Activated T-cell treated with anti-CD3 and anti-CD28 coated beads for 24 hours (primary cell): ENCODE results near the gene PPCS.
"Not testable (repeated sequence)": the region's sequence is repeated elsewhere in the genome, so short reads cannot be mapped to it uniquely, and the experiment has no call there.

Experiments used
- DNase-seq: peaks from one replicate; pipeline ENCODE4 v3.0.0-alpha.2; 2020; ENCODE audit warnings: low read depth

The PPCS gene

DNA sequence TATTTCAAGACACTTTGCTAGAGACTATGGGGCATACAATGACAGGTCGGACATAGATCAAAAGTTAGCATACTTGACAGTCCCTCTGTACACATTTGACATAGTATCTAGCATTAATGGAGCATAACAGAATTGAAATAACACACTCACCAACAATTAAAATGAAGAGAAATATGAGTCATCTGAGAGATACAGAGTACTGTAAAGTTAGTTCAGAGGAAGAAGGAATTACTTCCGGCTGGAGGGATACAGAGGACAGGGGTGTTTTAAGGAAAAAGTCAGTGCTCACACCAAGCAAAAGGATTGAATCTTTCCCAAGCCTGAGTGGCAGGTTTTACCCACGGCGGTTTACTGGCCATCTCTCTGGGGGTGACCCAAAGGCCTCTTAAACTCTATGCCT is 3.0 kb upstream of the PPCS start:
- DNase-seq, result no peak

DNA sequence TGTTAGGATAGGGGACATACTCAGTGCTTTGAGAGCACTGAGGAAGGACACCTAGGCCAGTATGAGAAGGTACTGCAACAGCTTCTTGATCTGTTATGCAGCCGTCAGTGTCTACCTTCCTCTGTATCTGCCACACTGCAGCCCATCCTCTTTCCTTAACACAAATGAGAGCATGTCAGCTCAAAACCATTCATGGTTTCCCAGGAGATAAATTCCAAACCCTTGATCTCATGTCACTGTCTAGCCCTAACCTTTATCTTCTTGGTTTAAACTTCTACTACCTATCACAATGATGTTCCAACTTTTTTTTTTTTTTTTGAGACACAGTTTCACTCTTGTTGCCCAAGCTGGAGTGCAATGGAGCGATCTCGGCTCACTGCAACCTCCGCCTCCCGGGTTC is 1.9 kb upstream of the PPCS start:
- DNase-seq, result no peak

DNA sequence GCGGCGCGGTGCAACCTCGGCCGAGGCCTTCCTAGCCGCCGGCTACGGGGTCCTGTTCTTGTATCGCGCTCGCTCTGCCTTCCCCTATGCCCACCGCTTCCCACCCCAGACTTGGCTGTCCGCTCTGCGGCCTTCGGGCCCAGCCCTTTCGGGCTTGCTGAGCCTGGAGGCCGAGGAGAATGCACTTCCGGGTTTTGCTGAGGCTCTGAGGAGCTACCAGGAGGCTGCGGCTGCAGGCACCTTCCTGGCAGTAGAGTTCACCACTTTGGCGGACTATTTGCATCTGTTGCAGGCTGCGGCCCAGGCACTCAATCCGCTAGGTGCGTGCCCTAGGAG is 379 bp downstream of the PPCS start:
- peak; percentile 37 for DNase-seq

DNA sequence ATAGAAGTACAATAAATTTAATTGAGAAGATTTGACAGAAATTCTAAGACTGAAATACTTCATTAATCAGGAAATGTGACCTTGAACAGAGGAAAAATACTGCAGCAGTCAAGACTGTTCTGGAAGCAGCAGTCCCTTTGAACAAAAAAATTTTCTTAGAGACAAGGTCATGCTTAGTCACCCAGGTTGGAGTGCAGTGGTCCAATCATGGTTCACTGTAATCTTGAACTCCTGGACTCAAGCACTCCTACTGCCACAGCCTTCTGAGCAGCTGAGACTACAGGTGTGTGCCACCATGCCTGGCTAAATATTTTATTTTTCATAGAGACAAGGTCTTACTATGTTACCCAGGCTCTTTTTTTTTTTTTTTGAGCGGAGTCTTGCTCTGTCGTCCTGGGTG is 4.9 kb downstream of the PPCS start:
- no peak for DNase-seq

DNA sequence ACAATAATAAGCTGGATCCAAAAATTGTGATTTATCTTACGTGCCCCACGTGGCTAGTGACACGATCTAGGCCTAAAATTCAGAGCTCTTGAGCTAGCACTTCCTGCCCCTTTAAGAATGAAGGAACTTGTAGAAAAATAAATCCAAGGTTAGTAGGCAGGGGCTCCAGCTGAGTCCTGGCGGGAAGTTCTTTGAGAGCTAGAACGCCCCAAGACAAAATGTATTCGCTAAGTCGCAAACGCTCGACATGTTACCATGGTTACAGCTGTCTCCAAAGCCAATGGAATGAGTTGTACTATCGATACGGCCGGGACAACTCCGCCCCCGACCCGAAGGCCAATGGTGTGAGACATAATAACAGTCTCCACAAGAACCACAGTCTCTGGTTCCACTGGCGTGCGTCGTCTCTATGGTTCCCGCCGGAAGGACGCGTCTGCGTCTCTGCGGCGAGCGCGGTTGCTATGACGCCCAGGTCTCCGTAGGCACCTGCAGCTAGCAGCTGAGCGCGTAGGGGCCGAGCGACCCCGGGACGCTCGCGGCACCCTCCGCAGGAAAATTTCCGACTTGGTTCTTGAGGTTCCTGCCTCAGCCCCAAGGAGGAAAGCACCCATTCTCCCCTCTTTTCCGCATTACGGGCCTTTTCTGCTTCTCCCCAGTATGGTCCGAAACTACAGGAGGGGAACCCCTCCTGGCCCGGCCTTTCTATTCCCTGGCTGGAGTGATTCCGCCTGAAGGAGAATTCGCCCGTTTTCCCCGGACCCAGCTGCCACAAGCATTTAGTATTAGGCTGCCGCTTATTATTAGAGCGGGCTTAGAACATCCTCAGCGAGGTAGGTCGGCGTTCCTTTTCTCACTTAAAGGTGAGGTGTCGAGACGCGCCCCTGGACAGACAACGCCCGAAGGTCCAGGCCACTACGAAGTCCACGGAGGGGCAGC is 6.8 kb downstream of the PPCS start, which contains the start of gene CCDC30:
CCDC30 (plus strand) TSS at position 459 of the 936 bp plus-strand sequence. CDS start 17,266 bp downstream, outside the sequence.
- DNase-seq, result peak; percentile 94

DNA sequence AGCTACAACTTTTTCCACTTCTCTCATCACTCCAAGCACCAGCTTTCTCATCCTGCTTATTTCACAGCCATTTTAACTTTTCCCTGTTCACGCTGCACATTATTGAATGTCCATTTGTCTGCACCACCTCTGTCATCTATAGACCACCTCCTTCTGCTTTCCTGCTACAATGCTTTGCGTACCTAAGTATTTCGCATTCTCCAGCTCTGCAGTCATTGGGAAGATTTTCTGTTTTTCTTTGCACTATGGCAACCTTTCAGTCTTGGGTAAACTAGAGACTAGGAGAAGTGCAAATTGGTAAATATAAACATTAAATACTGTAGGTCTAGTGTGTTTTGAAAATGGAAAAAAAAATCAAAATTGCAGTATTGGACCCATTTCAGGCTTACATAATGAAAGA is 7.6 kb downstream of the PPCS start:
- DNase-seq, result no peak

DNA sequence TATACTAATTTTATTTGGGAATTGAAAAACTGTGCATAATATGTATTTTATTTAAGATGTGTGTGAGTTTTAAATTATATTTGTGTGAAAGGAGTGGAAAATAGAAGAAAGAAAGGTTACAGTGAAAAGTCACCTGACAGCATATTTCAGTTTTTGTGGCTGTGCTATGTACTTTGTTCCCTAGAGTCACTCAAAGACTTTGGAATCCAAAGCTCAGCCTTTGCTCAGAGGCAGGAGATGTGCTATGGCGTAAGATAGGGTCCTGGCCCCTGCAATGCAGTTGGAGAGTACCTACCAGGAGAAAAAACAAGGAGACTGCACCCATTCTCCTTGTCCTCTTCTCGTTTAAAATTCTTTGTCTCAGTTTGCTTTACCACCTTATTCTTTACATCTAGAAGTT is 9.7 kb downstream of the PPCS start:
- DNase-seq, result no peak

DNA sequence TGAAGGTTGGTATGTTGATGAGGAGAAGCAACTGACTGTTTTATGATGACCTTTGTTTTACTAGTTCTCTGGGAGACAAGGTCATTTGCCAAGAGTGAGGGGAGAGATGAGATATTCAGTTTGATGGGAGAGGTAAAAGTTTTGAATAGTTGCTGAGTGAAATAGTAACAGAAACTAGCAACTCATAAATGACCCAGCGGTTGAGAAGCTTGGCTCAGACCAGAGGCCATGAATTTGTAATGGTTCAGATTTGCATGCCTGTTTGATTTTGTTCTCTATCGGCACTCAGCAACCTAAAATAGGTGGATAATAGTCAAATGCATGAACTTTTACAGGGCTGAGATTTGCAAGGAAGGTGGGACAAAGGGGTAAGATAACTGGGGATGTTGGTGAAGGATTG is 13.4 kb downstream of the PPCS start:
- DNase-seq, result no peak

DNA sequence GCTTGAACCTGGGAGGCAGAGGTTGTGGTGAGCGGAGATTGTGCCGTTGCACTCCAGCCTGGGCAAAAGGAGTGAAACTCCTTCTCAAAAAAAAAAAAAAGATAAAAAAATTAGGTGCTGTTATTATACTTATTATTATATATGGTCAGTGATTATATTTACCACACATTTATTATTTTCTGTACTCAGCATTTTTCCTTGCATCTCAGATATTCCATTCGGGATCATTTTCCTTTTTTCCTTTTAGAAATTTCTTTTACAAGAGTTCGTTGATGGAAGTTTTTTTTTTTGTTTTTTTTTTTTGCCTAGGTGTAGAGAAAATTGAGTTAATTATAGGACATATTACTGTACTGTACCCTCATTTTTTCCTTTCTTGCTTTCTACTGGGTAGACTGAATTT is 20.3 kb downstream of the PPCS start:
- no peak for DNase-seq

DNA sequence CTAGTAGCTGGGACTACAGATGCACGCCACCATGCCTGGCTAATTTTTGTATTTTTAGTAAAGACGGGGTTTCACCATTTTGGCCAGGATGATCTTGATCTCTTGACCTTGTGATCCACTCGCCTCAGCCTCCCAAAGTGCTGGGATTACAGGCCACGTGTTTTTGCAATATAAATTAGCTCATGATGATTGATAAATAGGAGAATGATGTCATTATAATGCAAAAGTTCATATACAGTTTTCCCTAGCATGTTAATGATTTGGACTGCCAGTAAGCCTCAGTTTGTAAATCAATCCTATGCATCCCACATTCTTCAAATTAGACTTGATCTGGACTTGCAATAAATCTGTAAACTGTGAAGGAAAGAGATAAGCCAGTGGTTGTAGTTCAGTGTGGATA is 21.0 kb downstream of the PPCS start:
- not testable (repeated sequence) for DNase-seq

DNA sequence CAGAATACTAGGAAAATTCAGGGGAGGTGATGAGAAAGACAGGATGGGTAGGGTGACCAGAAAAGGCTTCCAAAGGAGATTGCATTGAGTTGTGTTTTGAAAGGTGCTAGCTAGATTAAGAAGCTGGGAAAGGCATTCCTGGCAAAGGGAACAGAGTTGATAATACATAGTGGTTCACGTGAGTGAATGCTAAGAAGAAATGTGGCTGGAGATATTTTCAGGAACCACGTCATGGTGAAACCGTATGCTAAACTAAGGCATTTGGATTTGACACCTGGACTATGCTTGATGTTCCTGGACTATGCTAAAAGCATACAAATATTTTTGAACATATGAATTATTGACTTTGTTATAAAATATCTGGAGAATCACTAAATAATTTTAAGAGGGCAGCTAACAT is 21.4 kb downstream of the PPCS start:
- no peak for DNase-seq

DNA sequence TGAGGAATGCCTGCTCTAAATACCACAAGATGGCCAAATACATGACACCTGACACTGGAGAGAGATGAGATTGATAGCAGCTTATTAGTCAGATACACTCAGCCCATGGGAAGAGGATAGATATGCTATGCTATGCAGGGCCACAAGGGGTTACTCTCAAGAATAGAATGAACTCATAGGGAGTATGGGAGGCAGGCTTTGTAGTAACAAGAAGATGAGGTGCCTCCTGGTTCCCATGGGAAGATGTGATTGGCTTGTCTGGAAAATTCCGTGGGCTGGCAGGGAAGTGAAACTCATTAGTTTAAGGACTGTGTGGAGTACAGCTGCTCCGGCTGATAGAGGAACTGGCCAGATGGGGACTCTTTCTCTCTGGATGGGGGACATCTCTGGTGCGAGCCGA is 23.3 kb downstream of the PPCS start:
- DNase-seq, result no peak

DNA sequence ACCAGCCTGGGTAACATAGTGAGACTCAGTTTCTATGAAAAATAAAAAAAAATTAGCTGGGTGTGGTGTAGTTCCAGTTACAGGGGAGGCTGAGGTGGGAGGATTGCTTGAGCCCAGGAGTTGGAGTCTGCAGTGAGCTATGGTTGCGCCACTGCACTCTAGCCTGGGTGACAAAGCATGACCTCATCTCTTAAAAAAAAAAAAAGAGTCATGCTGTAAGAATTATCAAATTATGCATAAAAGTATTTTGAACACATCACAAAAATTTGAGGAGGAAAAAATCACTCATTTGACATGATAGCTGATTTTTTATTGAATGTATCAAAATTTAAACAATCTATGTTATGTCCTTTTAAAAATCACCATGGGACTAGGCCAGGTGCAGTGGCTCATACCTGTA is 24.6 kb downstream of the PPCS start:
- DNase-seq, result no peak

DNA sequence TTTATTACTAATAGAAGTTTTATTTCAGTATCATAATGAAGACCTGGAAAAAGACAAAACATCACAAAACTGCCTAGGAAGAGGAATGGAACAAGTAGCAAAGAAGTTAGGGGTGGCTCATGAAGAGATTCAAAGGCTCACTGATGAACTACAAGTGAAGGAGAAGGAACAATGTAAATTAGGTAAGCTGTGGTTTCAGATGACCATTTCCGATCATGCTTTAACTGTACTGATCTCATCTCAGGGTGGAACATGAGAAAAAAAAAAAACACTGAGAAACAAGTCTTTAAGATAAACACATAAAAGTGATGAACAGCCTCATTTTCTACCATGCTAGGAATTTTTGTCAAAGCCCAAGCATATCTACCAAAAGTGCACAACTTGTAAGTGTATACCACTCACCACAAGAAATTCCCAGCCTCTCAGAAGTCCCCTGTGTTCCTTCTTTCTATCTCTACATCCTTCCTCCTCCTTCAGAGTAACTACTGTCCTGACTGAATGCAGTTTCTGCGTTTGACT is 26.4 kb downstream of the PPCS start:
- DNase-seq, result no peak

DNA sequence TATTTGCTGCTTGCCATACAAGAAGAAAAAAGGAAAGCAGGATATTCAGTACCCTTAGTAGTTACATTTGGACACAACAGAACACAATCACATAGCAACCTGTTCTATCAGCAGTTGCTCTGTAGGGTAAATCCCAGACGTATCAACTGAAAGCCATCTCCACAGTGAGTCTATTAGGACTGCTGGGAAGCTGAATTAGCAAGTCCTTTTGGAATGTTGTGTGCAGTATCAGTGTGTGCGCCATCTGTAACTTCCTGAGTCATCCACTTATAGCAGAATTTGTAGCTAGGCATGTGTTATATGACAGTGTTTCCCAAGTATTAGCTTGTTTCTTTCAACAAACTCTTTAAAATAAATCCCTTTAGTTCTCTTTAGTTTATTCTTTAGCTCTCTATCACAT is 28.0 kb downstream of the PPCS start:
- no peak for DNase-seq

DNA sequence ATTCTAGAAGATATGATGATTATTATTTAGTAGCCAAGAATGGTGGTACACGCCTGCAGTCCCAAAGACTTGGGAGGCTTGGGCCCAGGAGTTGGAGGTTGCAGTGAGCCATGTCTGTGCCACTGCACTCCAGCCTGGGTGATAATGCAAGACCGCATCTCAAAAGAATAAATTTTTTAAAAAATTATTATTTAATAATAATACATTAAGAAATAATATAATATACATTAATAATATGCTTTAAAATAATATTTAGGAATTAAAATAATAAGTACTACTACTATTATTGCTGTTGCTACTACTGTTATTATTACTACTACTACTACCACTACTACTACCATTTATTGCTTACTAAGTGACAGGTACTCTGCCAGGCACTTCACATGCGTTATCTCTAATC is 33.9 kb downstream of the PPCS start:
- no peak for DNase-seq

DNA sequence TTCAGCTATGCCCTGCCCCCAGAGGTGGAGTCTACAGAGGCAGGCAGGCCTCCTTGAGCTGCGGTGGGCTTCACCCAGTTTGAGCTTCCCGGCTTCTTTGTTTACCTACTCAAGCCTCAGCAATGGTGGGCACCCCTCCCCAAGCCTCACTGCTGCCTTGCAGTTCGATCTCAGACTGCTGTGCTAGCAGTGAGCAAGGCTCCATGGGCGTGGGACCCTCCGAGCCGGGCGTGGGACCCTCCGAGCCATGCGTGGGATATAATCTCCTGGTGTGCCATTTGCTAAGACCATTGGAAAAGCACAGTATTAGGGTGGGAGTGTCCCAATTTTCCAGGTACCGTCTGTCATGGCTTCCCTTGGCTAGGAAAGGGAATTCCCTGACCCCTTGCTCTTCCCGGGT is 45.7 kb downstream of the PPCS start:
- DNase-seq, result not testable (repeated sequence)

DNA sequence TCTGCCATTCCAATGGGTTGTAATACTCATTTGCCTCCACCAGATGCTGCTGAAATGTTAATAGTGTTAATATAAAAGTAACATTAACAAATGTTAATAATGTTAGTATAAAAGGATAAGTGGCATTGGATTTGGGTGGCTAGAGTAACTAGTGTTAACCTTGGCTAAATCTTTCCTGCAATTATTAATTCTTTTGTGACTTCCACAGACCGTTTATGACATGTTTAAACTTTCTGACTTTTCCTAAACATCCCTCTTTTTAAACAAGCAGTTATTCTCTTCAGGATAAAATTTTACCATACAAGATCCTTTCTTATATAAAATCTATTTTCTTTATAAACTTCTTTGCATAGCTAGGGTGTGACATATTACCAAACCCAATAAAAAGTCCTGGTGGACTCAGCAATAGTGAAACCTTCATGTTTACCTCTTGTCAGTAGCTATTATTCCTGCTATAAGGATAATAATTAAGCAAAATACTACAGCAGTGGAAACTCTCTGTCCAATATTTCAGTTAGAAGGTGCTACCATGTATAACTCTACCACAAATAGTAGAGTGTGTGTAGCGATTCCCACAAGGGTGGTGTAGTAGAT is 48.3 kb downstream of the PPCS start:
- DNase-seq, result no peak

DNA sequence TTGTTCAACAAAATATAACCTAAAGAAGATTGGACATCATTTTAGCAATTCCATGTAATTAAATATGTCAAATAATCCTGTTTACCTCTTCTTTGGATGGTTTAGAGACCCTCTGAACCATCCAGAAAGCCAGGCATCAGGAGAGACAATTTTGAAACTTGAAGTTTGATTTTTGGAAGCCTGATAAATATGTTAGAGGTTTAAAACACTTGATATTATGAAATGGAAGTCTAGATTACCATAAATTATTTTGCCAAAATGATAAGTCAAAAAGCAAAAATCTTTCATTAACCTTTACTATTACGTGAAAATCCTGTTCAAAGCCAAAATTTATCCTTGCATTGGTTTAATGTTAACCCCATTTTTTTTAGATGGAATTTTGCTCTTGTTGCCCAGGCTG is 50.2 kb downstream of the PPCS start:
- DNase-seq, result no peak
